HG02981 (cell line): ENCODE measurements around the gene RGS11.
"Not testable (repeated sequence)": the region's sequence is repeated elsewhere in the genome, so short reads cannot be mapped to it uniquely, and the experiment has no call there.

Experiments
- ATAC-seq: cut with Tn5 transposase; IDR thresholded peaks from one replicate; pipeline ENCODE4 v1.9.1; 2021; ENCODE audit warnings: mild to moderate bottlenecking, moderate library complexity; ENCODE audit not compliant: unreplicated experiment

Gene RGS11

GRCh38 chr16:264440-264951, 11.2 kb downstream of the RGS11 start:
- no peak for ATAC-seq

GRCh38 chr16:263944-264343, 11.8 kb downstream of the RGS11 start:
- ATAC-seq, result no peak

- no peak for ATAC-seq
Measured at GRCh38 chr16:263182-263774, 12.5 kb downstream of the RGS11 start.

GRCh38 chr16:262121-262745, 13.5 kb downstream of the RGS11 start:
- ATAC-seq, result no peak

- ATAC-seq, result no peak
Measured at GRCh38 chr16:261031-261691, 14.6 kb downstream of the RGS11 start.

GRCh38 chr16:260326-260725, 15.4 kb downstream of the RGS11 start:
- ATAC-seq, result no peak

- ATAC-seq, result no peak
Measured at GRCh38 chr16:259814-260253, 15.9 kb downstream of the RGS11 start.

- ATAC-seq, result no peak
Measured at GRCh38 chr16:259226-259625, 16.5 kb downstream of the RGS11 start.

GRCh38 chr16:258091-258490, 17.7 kb downstream of the RGS11 start:
- ATAC-seq, result not testable (repeated sequence)

GRCh38 chr16:255183-255582, 20.6 kb downstream of the RGS11 start:
- ATAC-seq, result no peak

GRCh38 chr16:254461-254860, 21.3 kb downstream of the RGS11 start:
- ATAC-seq, result no peak

- no peak for ATAC-seq
Measured at GRCh38 chr16:253833-254232, 21.9 kb downstream of the RGS11 start.

- ATAC-seq, result no peak
Measured at GRCh38 chr16:252366-253337, 23.1 kb downstream of the RGS11 start.

- no peak for ATAC-seq
Measured at GRCh38 chr16:249431-249830, 26.3 kb downstream of the RGS11 start.

GRCh38 chr16:247027-247426, 28.7 kb downstream of the RGS11 start:
- no peak for ATAC-seq

- no peak for ATAC-seq
Measured at GRCh38 chr16:245105-245504, 30.6 kb downstream of the RGS11 start.

GRCh38 chr16:243348-243747, 32.4 kb downstream of the RGS11 start:
- no peak for ATAC-seq

- ATAC-seq, result no peak
Measured at GRCh38 chr16:242281-242680, 33.5 kb downstream of the RGS11 start.

GRCh38 chr16:240559-240958, 35.2 kb downstream of the RGS11 start:
- ATAC-seq, result no peak

- ATAC-seq, result no peak
Measured at GRCh38 chr16:239948-240277, 35.8 kb downstream of the RGS11 start.
